GM12892 (cell line): Measurements from ENCODE around the gene CDON.

Experiments used
- POLR2A ChIP-seq: IDR thresholded peaks from 2 replicates; pipeline ENCODE4 v1.6.1; 2011; ENCODE audit warnings: low read depth, low read length, control low read depth
- TAF1 ChIP-seq: IDR thresholded peaks from 2 replicates; pipeline ENCODE4 v1.6.1; 2011; ENCODE audit warnings: low read depth, mild to moderate bottlenecking, control low read depth, low read length, borderline replicate concordance

DNA sequence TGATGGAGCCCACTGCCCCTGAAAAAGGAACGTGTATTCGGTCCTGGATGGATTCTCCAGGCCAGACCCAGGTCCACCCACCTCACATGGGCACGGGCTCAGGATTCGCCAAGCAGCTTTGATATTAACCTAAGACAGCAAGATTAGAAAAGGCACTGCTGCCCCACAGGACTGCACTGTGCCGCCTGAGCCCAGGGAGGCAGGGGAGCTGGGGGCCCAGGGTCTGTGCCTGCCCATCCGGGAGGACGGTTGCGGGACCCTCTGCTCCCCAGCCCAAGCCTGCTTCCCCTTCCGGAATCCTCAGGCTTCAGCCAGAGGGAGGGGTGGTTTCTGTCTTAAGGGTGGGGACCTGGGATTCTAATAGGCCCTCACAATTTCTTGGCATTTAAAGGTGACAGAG, 130.4 kb downstream of the CDON start:
- TF ChIP-seq TAF1 (no peak), POLR2A (no peak)
